ENCODE results near the gene KANK3. TPM values are rescaled to one million over a fixed set of nuclear protein-coding genes. Genes with fewer than 3 reads are reported as not detected.
A peak's percentile ranks its signal among the peaks of the same experiment; 100 is the strongest.

Gene KANK3
- total RNA-seq, 4 donors from 2014 or later = 3.0 to 16.5 (median 7.8) TPM

GRCh38 chr19:8325454-8325853, 17.6 kb downstream of the KANK3 start:
- H3K36me3 ChIP-seq = peaks cover 0 to 15% (median 0%) of the 10 kb centered on the region in 3 donors
- H3K9me3 ChIP-seq = no peaks in the 10 kb centered on the region
- H3K4me1 ChIP-seq = peaks cover 3 to 24% (median 12%) of the 10 kb centered on the region in 4 donors
- no peak overlapping the region for H3K4me3 ChIP-seq
- no peak overlapping the region for H3K27ac ChIP-seq
- TF ChIP-seq POLR2A (IDR thresholded peaks at IDR 0.05) (no peak), CTCF (IDR thresholded peaks at IDR 0.05) (no peak)
- H3K27me3 ChIP-seq = no peaks in the 10 kb centered on the region
- no peak for DNase-seq

DNA sequence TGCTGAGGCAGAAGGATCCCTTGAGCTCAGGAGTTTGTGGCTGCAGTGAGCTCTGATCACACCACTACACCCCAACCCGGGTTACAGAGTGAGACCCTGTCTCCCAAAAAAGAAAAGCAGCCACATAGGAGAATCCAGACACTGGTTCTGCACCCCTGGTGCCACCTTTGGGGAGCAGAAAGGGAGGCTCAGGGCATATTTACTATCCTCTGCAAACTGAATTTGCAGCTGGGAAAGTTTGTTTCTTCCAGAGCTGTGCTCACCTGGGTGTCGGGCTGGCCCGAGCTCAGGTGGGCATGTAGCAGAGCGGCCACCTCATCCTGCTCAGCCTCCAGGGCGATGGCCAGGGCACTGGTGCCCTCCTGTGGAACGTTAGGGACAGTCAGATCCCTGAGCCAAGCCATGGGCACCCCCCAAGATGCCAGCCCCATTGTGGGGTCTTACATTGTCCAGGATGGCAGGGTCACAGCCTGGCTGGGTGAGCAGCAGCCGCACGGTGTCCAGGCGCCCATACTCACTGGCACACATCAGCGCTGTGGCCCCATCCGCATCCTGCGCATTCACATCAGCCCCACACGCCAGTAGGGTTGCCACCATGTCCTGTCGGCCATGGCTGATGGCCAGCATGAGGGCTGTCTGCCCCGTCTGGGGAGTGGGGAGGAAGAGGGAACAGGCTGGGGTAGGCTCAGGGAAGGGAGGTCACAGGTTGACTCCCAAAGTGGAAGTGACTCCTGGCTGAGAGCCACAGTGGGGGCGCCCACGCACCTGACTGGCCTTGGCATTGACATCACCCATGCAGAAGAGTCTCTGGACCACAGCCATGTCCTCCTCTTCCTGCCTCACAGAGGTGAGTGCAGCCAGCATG, 18.6 kb downstream of the KANK3 start:
- TF ChIP-seq POLR2A (IDR thresholded peaks at IDR 0.05) = no peak
- no peak for TF ChIP-seq CTCF (IDR thresholded peaks at IDR 0.05)
- no peaks in the 10 kb centered on the region for H3K9me3 ChIP-seq
- H3K27me3 ChIP-seq = no peaks in the 10 kb centered on the region
- H3K27ac ChIP-seq = peak overlapping the region in 1 of 4 donors; percentile 28
- H3K4me1 ChIP-seq = peaks cover 3 to 33% (median 16%) of the 10 kb centered on the region in 4 donors
- peaks cover 0 to 15% (median 0%) of the 10 kb centered on the region in 3 donors for H3K36me3 ChIP-seq
- no peak for DNase-seq
- H3K4me3 ChIP-seq = no peak overlapping the region

DNA sequence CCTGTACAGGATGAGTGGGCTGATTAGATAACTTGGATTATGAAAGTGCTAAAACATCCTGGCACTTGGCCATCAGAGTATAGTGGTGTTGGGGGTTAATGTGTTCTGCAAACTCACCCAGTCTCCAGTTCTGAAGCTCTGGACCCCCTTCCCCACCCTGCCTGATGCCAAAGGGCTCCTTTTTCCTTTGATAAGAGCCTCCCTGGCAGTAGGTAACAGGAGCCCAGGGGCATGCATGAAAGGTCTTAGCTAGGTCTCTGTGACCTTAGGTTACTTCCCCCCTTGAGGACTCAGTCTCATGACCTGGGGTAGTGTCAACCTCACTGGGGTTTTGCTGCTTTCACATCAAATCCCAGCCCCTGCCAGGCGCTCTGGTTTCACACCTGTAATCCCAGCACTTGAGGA, 19.3 kb downstream of the KANK3 start:
- no peak overlapping the region for H3K4me3 ChIP-seq
- H3K36me3 ChIP-seq = peaks cover 0 to 15% (median 0%) of the 10 kb centered on the region in 3 donors
- no peak overlapping the region for H3K27ac ChIP-seq
- TF ChIP-seq POLR2A (IDR thresholded peaks at IDR 0.05) (no peak), CTCF (IDR thresholded peaks at IDR 0.05) (no peak)
- no peaks in the 10 kb centered on the region for H3K27me3 ChIP-seq
- peaks cover 3 to 33% (median 16%) of the 10 kb centered on the region in 4 donors for H3K4me1 ChIP-seq
- no peaks in the 10 kb centered on the region for H3K9me3 ChIP-seq
- no peak for DNase-seq

- Histone ChIP-seq H3K36me3 (peaks cover 0 to 15% (median 0%) of the 10 kb centered on the region in 3 donors), H3K4me3 (peak overlapping the region; percentile 67 to 99 (median 75)), H3K9me3 (no peaks in the 10 kb centered on the region), H3K4me1 (peaks cover 3 to 33% (median 16%) of the 10 kb centered on the region in 4 donors), H3K27ac (peak overlapping the region in 1 of 4 donors; percentile 5), H3K27me3 (no peaks in the 10 kb centered on the region)
- DNase-seq = no peak
- no peak for TF ChIP-seq POLR2A (IDR thresholded peaks at IDR 0.05)
- TF ChIP-seq CTCF (IDR thresholded peaks at IDR 0.05) = no peak
These were observed 20.4 kb downstream of the KANK3 start for GRCh38 chr19:8322638-8322997.

GRCh38 chr19:8321986-8322637, 20.9 kb downstream of the KANK3 start:
- H3K4me1 ChIP-seq = peaks cover 3 to 33% (median 16%) of the 10 kb centered on the region in 4 donors

More at GRCh38 chr19:8321986-8322637, 20.9 kb downstream of the KANK3 start:
- no peaks in the 10 kb centered on the region for H3K27me3 ChIP-seq
- DNase-seq = no peak
- no peaks in the 10 kb centered on the region for H3K9me3 ChIP-seq
- TF ChIP-seq CTCF (IDR thresholded peaks at IDR 0.05) (no peak), POLR2A (IDR thresholded peaks at IDR 0.05) (no peak)
- H3K36me3 ChIP-seq = peaks cover 0 to 15% (median 0%) of the 10 kb centered on the region in 3 donors
- H3K4me3 ChIP-seq = peak overlapping the region; percentile 67 to 99 (median 75)
- peak overlapping the region; percentile 85 to 94 (median 92) for H3K27ac ChIP-seq

Data from Peyer's patch (tissue), 4 donors.